Measurements from ENCODE around the gene SAP25.
"Not testable (repeated sequence)": the region's sequence is repeated elsewhere in the genome, so short reads cannot be mapped to it uniquely, and the experiment has no call there.

The SAP25 gene

GRCh38 chr7:100572949-100573675, 588 bp downstream of the SAP25 start:
- peak overlapping the region in 1 of 2 donors; percentile 39 for H3K4me3 Mint-ChIP-seq
- H3K4me1 Mint-ChIP-seq, result peaks cover 65% of the 10 kb centered on the region
- DNase-seq (no peak), ATAC-seq (no peak)
- H3K9me3 Mint-ChIP-seq, result no peaks in the 10 kb centered on the region
- peak overlapping the region in 1 of 2 donors; percentile 92 for H3K27ac Mint-ChIP-seq
- no peaks in the 10 kb centered on the region for H3K27me3 Mint-ChIP-seq

GRCh38 chr7:100572281-100572948, 1.3 kb downstream of the SAP25 start:
- ATAC-seq, result no peak
- no peaks in the 10 kb centered on the region for H3K27me3 Mint-ChIP-seq

GRCh38 chr7:100571829-100572116, 1.9 kb downstream of the SAP25 start:
- Mint-ChIP-seq H3K27ac (peak overlapping the region in 1 of 2 donors; percentile 96), H3K4me1 (peaks cover 79% of the 10 kb centered on the region), H3K27me3 (no peaks in the 10 kb centered on the region), H3K9me3 (no peaks in the 10 kb centered on the region), H3K4me3 (peak overlapping the region in 1 of 2 donors; percentile 14)
- DNase-seq, result no peak
- ATAC-seq, result no peak

More at GRCh38 chr7:100572281-100572948, 1.3 kb downstream of the SAP25 start:
- H3K9me3 Mint-ChIP-seq, result no peaks in the 10 kb centered on the region
- DNase-seq, result no peak
- peak overlapping the region in 1 of 2 donors; percentile 96 for H3K27ac Mint-ChIP-seq
- no peak overlapping the region for H3K4me3 Mint-ChIP-seq
- H3K4me1 Mint-ChIP-seq, result peaks cover 72% of the 10 kb centered on the region

- Mint-ChIP-seq H3K9me3 (no peaks in the 10 kb centered on the region), H3K4me3 (peak overlapping the region in 1 of 2 donors; percentile 75), H3K27me3 (no peaks in the 10 kb centered on the region), H3K4me1 (peaks cover 79% of the 10 kb centered on the region), H3K27ac (peak overlapping the region in 1 of 2 donors; percentile 96)
- peak in 1 of 2 donors; percentile 30 for DNase-seq
- ATAC-seq, result no peak
Observed at GRCh38 chr7:100570954-100571828, 2.5 kb downstream of the SAP25 start.

- H3K27me3 Mint-ChIP-seq, result no peaks in the 10 kb centered on the region
- H3K27ac Mint-ChIP-seq, result peak overlapping the region in 1 of 2 donors; percentile 76
Observed at GRCh38 chr7:100568896-100569844, 4.5 kb downstream of the SAP25 start.

GRCh38 chr7:100568176-100568895, 5.4 kb downstream of the SAP25 start:
- Mint-ChIP-seq H3K27me3 (no peaks in the 10 kb centered on the region), H3K27ac (peak overlapping the region; percentile 61 to 91), H3K4me3 (no peak overlapping the region), H3K9me3 (no peaks in the 10 kb centered on the region), H3K4me1 (peaks cover 75% of the 10 kb centered on the region)
- ATAC-seq (no peak), DNase-seq (no peak)

More at GRCh38 chr7:100568896-100569844, 4.5 kb downstream of the SAP25 start:
- no peaks in the 10 kb centered on the region for H3K9me3 Mint-ChIP-seq
- peak; percentile 44 for ATAC-seq
- H3K4me3 Mint-ChIP-seq, result peak overlapping the region; percentile 55 to 75
- peaks cover 67% of the 10 kb centered on the region for H3K4me1 Mint-ChIP-seq
- peak; percentile 58 to 63 for DNase-seq

- no peaks in the 10 kb centered on the region for H3K9me3 Mint-ChIP-seq
- ATAC-seq (no peak), DNase-seq (no peak)
- peaks cover 70% of the 10 kb centered on the region for H3K4me1 Mint-ChIP-seq
- H3K27ac Mint-ChIP-seq, result peak overlapping the region; percentile 61 to 91
- H3K4me3 Mint-ChIP-seq, result no peak overlapping the region
- H3K27me3 Mint-ChIP-seq, result no peaks in the 10 kb centered on the region
Observed at GRCh38 chr7:100567751-100568175, 5.9 kb downstream of the SAP25 start.

GRCh38 chr7:100567031-100567730, 6.5 kb downstream of the SAP25 start:
- Mint-ChIP-seq H3K9me3 (no peaks in the 10 kb centered on the region), H3K27me3 (no peaks in the 10 kb centered on the region), H3K4me1 (peaks cover 65% of the 10 kb centered on the region), H3K27ac (peak overlapping the region in 1 of 2 donors; percentile 73), H3K4me3 (no peak overlapping the region)
- no peak for DNase-seq
- ATAC-seq, result no peak

GRCh38 chr7:100566018-100566531, 7.6 kb downstream of the SAP25 start:
- Mint-ChIP-seq H3K27me3 (no peaks in the 10 kb centered on the region), H3K4me3 (no peak overlapping the region), H3K27ac (peak overlapping the region in 1 of 2 donors; percentile 61), H3K9me3 (no peaks in the 10 kb centered on the region), H3K4me1 (peaks cover 54% of the 10 kb centered on the region)
- no peak for ATAC-seq
- DNase-seq, result no peak

- Mint-ChIP-seq H3K27me3 (no peaks in the 10 kb centered on the region), H3K9me3 (no peaks in the 10 kb centered on the region), H3K4me1 (peaks cover 44% of the 10 kb centered on the region), H3K27ac (no peak overlapping the region), H3K4me3 (no peak overlapping the region)
- no peak for DNase-seq
- no peak for ATAC-seq
Observed at GRCh38 chr7:100565133-100565571, 8.5 kb downstream of the SAP25 start.

- H3K27ac Mint-ChIP-seq, H3K4me3 Mint-ChIP-seq: not testable (repeated sequence)
Observed at GRCh38 chr7:100564405-100564804, 9.3 kb downstream of the SAP25 start.

GRCh38 chr7:100563809-100564400, 9.8 kb downstream of the SAP25 start:
- DNase-seq, result peak; percentile 78 to 79
- no peak overlapping the region for H3K4me3 Mint-ChIP-seq
- no peaks in the 10 kb centered on the region for H3K27me3 Mint-ChIP-seq
- no peaks in the 10 kb centered on the region for H3K9me3 Mint-ChIP-seq
- no peak overlapping the region for H3K27ac Mint-ChIP-seq
- ATAC-seq, result peak; percentile 74
- H3K4me1 Mint-ChIP-seq, result peaks cover 44% of the 10 kb centered on the region

More at GRCh38 chr7:100564405-100564804, 9.3 kb downstream of the SAP25 start:
- H3K9me3 Mint-ChIP-seq, ATAC-seq, DNase-seq, H3K27me3 Mint-ChIP-seq: not testable (repeated sequence)
- H3K4me1 Mint-ChIP-seq, result peaks cover 44% of the 10 kb centered on the region

- no peak overlapping the region for H3K4me3 Mint-ChIP-seq
- H3K27ac Mint-ChIP-seq, result no peak overlapping the region
- H3K27me3 Mint-ChIP-seq, result no peaks in the 10 kb centered on the region
- H3K9me3 Mint-ChIP-seq, result no peaks in the 10 kb centered on the region
- H3K4me1 Mint-ChIP-seq, result peaks cover 40% of the 10 kb centered on the region
- no peak for ATAC-seq
- DNase-seq, result no peak
Observed at GRCh38 chr7:100563100-100563564, 10.6 kb downstream of the SAP25 start.
